A673 (cell line): ENCODE results near the gene COPS7A.

Source experiments
- CTCF ChIP-seq: fragments of 300-800, 200-600 bp; sonication (generic); conservative IDR thresholded peaks from 2 replicates; pipeline ENCODE4 v1.5.1; 2017; ENCODE audit warnings: low read depth, mild to moderate bottlenecking, antibody characterized with exemption, low read length, moderate library complexity, mixed read lengths
- EZH2 ChIP-seq: fragments of 200-600 bp; sonication (generic); IDR thresholded peaks from 2 replicates; pipeline ENCODE4 v1.6.1; 2017; ENCODE audit warnings: borderline replicate concordance, low read depth, mild to moderate bottlenecking, mixed read lengths, antibody characterized with exemption, low read length; ENCODE audit not compliant: poor library complexity, severe bottlenecking

GRCh38 chr12:6759741-6760140, 35.9 kb downstream of the COPS7A start:
- TF ChIP-seq CTCF (no peak), EZH2 (no peak)
